HG02678 (cell line): ENCODE results near the gene ACSF2.

Source experiments
- ATAC-seq: cut with Tn5 transposase; IDR thresholded peaks from one replicate; pipeline ENCODE4 v1.9.1; 2021; ENCODE audit warnings: mild to moderate bottlenecking, moderate library complexity; ENCODE audit not compliant: unreplicated experiment

ACSF2 gene

DNA sequence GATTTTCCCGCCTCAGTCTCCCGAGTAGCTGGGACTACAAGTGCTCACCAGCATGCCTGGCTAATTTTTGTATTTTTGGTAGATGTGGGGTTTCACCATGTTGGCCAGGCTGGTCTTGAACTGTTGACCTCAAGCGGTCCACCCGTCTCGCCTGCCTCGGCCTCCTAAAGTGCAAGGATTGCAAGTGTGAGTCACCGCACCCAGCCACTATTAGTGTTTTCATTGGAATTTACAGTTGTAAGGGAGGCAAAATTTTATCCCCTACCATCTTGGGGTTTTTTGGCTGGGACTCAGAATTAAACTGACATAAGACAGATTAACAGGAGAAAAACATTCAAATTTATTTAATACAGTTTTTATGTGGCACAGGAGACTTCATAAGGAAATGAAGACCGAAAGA, 69.9 kb downstream of the ACSF2 start:
- ATAC-seq: no peak

DNA sequence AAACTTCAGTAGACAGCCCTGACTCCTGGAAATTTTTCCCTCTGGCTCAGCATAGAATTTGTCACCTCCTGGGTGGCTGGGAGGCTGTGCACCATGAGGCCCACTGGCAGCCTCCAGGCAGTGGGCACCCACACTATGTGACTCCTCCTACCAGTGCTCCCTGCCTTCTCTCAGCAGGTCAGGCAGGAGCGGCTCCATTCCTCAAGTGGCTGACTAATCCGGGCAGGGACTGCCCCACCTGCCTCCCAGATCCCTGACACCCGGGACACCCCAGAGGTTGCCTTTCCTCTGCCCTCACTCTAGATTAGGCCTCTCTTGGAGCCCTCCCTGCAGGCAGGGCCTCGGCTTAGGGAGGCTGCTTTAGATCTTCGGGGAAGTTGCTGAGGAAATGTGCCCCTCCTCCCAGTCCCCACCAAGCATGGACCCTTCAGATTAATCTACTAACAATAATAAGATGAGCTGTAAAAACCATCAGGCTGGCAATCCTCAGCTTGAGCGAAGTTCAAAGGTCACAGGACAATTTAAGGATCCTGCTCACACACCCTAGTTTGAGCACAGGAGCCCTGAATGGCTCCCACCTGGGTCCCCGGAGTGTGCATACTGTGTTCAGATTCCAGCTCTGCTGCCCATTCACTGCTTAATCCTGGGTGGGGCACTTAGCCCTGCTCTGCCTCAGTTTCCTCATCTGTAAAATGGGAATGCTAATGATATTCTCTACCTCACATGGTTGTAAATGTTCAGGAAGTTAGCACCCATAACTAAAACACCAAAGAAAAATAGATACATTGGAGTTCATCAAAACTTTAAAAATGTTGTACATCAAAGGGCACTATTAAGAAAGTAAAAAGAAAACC, 72.2 kb downstream of the ACSF2 start:
- no peak for ATAC-seq

DNA sequence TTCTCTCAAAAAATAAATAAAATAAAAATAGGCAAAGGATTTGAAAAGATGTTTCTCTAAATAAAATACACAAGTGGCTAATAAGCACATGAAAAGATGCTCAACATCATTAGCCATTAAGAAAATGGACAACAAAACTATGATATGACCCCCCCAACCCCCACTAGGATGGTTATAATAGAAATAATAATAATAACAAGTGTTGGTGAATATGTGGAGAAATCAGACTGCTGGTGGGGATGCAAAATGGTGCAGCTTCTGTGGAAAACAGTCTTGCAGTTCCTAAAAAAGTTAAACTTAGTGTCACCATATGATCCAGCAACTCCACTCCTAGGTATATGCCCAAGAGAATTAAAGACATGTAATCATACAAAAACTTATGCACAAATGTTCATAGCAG, 73.3 kb downstream of the ACSF2 start:
- ATAC-seq: no peak

DNA sequence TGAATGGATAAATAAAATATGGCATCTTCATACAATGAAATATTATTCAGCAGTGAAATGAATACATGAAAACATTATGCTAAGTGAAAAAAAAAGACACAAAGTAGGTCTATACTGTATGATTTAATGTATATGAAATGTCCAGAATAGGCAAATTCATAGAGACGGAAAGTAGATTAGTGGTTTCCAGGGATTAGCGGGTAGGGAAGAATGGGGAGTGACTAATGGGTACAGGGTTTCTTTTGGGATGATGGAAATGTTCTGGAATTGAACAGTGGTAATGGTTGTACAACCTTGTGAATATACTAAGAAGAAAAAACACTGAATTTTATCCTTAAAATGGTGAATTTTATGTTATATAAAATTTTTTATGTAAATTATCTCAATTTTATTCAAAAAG, 73.7 kb downstream of the ACSF2 start:
- no peak for ATAC-seq

DNA sequence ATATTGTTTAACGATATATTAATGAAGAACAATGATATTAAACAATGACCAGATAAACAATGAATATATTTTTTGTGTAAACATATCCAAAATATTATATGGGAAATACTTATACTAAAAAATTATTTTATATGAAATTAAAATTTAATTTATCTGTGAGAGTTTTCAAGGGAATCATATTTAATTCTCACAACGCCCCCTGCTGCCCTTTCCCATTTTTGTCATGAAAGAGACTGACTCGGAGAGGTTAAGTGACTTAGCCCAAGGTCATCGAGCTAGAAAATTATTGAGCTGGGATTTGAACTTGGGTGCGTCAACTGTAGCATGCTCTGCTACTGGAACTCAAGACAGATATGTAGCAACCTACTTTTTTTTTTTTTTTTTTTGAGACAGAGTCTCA, 75.0 kb downstream of the ACSF2 start:
- ATAC-seq: no peak

DNA sequence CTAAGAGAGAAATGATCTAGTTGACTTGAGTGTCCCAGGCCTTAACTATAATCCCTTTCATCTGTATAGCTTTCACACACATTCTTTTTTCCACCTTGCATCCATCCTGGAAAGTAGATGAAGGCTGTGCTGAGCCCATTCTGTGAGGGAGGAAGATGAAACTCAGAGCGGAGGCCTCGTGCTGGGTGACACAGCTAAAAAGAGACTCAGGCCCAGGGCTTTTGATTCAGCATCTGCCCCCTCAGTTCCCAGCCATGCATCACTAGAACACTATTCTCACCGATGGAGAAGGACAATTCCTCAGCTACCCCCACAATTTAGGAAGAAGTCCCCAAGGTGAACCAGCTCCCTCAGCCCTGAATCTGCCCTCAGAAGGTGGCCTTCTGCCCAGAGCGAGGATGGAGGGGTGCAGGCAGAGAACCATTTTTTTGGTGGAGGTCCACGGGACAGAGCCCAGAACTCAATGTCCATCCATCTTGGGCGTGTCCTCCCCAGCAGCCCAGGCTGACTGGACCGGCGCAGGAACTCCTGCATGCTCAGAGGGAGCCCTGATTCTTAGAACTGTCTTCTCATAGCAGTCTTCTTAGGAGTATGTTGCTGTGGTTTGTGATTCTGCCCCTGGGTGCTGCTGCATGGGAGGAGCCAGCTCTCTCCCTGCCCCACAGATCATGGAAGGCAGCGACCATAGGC, 76.4 kb downstream of the ACSF2 start:
- ATAC-seq: no peak

DNA sequence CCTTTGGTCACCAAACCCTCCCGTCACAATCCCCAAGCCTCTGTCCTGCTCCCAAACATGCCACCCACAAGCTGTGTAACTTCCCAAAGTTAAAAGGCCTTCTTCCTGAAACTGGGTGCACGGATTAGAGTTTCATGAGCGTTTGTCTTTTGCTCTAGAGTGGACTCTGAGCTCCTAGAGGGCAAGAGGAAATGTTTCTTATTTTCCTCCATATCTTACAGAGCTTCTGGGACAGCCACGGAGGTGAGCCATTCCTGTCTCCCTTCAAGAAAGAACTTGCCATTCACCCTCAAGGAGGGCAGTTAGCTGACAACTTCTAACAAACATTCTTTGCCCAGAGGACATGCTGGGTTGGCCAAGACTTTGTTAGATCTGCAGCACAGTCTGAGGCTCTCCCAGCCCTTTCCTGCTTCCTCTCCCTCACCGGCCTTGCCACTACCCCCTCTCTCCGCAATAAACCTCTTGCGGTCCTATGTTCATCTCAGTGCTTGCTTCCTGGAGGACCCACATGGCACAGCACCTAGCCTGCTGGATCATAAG, 79.6 kb downstream of the ACSF2 start:
- ATAC-seq: no peak

DNA sequence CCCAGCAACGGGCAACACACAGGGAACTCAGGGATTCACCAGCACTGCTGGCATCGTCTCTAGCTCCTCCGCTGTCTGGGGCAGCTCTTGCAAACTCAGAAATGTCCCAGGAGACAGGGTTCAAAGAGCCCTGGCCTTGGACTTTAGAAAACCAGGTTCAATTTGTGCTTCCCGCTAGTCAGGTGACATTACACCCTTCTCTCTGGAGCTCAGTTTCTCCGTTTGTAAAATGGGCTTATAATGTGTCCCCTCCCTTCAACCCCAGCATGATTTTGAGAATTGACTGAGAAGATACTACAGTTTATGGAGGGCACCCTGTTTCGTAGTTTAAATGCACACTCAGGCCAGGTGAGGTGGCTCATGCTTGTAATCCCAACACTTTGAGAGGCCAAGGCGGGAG, 80.3 kb downstream of the ACSF2 start:
- ATAC-seq: no peak

DNA sequence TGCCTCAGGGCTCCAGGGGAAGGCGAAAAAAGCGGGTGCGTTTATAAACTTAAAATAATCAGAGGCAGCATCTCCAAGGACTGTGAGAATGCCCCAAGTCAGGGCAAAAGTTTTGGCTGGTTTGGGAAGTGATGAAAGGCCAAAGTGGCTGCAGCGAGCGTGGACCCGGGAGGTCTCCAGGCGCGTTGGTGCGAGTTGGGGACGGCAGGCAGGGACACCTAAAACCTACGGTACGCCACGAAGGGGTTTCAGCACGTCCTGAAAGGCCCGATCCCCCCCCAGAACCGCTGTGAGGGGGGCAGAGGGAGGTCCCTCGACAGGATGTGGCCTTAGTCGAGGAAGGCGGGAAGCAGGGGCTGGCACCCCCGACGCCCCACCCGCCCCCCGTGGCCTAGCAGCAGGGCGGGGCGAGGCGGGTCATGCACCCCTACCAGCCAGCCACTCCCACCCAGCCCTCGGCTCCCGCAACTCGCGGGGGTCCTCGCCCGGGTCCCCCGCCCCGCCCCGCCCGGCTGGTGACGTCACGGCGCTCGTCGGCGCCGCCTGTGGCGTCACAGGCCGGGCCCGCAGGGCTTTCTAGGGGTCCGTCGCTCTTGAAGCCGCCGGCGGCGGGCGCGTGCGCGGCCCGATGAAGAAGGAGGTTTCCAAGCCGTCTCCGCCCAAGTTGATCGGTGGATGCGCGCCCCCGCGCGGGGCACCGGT, 82.0 kb downstream of the ACSF2 start, which contains the start of gene MYCBPAP:
Gene MYCBPAP (plus strand): TSS at position 569 of the 702 bp plus-strand sequence. CDS start 236 bp downstream, outside the sequence.
- no peak for ATAC-seq

DNA sequence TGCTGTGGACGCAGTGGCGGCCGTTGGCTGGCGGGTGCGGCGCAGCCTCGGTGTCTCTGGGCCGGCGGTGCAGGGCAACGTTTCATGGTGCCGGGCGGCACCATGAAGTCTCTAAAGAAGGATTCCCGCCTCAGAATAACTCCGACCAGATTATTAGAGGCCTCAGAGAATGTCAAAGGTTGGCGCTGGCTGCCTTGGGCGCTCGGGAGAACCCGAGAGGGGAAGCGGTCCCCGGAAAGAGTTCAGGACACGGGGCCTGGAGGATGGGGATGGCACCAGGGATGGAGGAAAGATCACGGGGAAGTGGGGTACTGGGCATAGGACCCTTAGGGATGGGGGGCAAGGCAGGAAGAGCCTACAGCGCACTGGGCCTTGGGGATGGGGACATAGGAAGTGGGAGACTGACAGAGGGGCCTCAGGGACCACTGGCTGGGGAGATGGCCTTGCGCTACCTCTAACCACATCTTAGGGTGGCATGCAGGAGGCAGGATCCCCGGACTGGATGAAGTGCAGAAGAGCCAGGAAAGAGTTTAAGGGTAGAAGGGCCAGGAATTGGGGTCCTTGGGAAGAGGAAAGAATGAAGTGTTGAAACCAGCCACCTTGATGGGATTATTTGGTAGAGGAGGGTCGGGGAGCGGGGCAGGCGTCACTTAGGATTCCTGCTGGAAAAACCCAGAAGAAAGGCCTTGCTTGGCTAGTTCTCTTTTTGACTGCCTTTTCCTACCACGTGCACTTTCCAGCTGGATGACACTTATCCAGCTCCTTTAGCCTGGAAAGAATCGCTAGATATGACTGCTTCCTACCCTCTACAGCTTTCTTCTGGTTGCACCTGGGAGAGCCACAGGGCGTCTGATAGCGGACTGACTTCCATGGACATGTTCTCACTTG, 82.8 kb downstream of the ACSF2 start:
- ATAC-seq: no peak

DNA sequence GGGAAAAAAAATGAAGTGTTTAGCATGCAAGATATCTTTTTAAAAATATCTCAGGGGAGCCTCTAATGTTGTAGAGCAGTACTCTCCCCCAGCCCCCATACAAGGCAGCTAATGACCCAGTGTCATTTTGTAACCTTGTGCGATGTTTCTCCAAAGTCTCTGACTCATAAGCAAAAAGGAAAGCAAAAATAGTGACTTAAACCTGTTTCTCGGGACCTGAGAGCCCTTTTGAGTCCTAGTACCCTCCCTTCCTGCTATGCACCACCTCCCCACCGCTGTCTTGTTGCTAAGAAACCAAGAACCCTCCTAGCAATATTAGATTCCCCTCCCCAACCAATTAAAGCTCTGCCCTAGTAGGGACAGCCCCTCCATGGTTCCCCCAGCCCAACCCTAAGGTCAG, 85.0 kb downstream of the ACSF2 start:
- peak; percentile 81 for ATAC-seq

DNA sequence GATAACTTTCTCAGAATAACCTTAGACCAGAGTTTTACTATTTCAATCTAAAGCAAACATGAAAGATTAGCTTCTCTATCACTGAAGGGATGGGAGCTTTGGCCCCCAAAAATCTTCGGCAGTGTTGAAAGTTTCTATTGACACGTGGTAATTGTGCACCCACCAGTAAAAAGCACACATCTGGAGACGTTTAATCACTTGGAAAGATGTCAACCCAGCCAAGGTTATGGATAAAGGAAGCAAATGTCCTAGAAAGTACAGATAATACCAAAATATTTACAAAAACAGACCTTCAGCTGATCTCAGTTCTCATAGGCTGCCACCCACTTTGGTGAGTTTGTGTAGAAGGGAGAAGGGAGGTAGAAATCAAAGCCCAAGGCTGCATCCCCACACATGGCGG, 87.5 kb downstream of the ACSF2 start:
- ATAC-seq: no peak

DNA sequence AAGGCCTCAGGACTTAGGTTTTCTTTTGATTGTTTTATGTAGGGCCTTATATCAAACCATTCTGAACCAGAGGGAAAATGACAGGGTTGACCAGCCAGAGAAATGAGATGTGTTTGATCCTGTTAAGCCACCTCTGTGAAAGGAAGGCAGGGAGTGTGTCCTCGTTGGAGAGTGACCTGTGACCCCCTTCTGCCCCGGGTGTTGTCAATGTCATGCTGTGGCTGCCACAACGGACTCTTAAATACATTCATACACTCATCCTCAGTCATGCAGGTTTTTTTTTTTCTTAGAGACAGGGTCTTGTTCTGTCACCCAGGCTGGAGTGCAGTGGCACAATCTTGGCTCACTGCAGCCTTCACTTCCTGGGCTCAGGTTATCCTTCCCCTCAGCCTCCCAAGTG, 88.4 kb downstream of the ACSF2 start:
- no peak for ATAC-seq

DNA sequence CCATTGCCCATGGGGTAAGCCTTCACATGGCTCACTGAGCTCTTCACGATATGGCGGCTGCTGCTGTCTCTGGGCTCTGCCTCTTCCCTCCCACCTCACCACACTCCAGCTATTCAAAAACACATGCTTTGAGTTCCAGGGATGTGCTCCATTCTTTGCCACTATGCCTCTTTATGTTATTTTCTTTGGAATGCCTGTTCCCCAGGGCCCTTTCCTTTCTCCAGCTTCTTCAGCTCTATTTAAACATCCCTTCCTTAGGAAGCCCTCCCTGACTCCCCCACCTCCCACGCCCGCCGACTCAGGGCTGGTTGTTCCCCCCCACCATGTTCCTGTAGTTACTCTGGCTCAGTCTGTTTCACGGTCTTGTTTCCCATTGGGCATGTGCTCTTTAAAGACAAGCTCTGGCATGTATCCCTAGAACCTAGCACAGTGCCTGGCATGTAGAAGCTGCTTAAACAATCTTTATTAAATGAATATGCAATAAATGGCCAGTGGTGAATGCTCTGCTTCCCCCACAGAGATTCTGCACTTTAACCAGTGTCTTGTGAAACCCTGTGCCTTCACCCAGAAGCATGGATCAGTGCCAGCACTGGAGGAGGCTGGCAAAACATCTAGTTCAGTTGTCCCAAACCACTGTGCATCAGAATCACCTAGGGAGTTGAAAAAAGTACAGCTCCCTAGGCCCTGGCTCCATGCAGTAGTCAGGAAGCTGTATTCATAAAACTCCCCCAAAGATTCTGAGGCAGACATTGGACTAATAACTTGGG, 89.1 kb downstream of the ACSF2 start:
- ATAC-seq: no peak

DNA sequence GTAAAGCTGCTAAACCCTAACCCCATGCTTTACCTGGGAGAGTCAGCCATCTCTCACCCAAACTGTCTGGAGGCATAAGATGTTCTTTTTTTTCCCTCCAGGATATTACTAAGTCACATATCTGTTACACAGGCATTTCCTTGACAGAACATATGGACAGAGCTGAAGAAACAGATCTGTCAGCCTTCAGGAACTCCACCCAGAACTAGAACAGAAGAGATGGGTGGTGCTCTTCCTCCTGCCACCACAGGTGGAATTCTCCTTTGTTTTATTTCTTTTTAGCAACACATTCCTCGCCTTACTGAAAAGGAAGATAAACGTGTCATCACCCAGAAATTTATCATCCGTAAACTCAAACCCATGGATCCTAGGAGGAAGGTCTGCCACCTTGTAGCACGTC, 91.0 kb downstream of the ACSF2 start:
- no peak for ATAC-seq

DNA sequence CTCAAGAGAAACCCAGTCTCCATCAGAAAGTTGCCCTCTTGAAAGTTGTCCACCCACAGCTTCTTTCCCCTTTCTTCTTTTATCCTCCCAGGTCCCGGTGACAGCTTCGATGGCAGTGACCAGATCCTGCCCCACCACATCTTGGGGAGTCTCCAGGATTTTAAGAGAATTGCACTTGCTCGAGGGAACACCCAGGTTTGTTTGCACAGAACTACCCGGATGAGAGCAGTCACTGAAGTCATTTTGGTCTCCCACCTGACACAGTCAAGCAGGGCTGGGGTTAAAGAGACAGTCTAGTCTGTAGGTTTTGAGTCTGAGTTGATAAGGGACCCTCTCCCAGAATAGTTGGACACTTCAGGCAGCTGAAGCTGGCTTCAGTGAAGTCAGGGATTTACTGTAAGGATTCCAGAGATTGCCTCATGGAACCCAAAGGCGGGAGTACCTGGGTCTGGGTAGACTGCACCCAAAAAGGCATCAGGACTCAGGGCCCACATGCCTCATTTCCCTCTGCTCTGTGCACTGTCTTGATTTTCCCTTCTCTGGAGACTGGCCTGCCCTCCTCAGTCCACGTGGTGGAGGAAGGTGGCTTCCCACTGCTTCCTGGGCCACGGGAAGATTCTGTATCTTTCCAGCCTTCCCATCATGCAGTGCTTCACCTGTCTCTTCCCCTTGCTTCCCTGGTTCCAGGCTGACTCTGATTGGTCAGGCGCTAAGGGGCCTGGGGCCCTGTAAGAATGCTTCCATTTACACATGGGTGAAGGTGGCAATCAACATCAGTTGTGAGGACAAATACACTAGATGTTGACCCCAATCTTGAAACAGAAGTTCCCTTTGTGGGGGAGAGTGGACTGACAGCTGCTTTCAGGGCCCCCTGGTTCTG, 91.7 kb downstream of the ACSF2 start:
- no peak for ATAC-seq

DNA sequence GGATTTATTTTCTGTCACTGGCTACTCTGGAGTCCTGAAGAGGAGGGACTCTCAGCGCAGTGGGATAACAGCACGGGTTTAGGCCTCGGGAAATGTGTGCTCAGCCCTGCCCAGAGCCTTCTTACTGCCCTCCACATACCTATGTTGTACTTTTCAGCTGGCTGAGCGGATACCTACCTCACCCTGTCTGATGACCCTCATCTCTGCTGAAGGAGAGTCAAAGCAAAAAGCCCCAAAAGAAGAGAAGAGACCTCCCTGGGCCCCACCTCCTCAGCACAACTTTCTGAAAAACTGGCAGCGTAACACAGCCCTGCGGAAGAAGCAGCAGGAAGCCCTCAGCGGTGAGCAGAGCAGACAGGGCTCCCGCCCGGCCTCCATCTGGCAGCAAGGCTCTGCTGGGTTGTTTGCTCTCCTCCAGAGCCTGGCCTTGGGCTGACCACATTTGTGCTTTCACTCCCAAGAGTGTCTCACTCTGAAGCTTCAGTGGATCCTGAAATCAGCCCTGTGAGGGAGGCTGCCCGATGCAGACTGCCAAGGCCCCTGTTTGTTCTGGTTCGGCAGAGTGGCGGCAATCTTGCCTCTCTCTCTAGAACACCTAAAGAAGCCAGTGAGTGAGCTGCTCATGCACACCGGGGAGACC, 92.5 kb downstream of the ACSF2 start:
- no peak for ATAC-seq

DNA sequence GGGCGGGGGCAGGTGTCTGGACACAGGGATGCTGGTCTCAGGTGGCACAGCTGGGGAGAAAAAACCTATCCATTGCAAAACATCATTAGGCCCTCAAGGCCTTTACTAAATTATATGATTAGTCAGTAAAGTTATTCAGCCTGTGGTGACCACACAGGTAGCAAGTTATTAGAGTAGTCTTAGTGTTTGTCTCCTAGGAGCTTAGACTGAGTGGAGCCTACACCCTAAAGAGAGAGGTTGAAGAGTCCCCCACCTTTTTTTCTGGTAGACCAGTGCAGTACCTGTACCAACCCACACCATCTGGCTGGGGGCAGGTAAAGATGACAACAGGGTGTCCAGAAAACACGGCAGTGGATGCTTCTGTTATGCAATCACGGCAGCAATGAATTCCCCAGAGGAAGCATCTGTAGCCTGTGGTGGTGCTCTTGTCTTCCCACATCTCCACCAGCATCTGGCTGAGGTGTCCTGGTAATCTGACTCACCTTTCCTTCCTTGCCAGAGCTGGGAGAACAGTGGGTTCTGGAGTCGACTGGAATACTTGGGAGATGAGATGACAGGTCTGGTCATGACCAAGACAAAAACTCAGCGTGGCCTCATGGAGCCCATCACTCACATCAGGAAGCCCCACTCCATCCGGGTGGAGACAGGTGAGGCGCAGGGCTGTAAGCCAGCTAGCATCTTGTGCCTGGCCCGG, 93.3 kb downstream of the ACSF2 start:
- no peak for ATAC-seq
